Vagina (tissue), 2 donors: ENCODE results near the gene GRIK3. TPM values are rescaled to one million over a fixed set of nuclear protein-coding genes. Genes with fewer than 3 reads are reported as not detected.

Experiments used
- DNase-seq, 2 donors: peaks; one replicate each; pipeline ENCODE4 v3.0.0-alpha.2; 2017; ENCODE audit errors: extremely low spot score in 2 of 2
- H3K27ac ChIP-seq: fragments of 200-600 bp; sonication (generic); one replicate; pipeline ENCODE4 v1.5.1; 2019
- H3K27me3 ChIP-seq: fragments of 200-600 bp; sonication (generic); one replicate; pipeline ENCODE4 v1.5.1; 2019
- H3K36me3 ChIP-seq, 2 donors: fragments of 200-600 bp; sonication (generic); one replicate each; pipeline ENCODE4 v1.5.1; 2017 to 2019
- H3K4me1 ChIP-seq: fragments of 200-600 bp; sonication (generic); one replicate; pipeline ENCODE4 v1.5.1; 2019
- H3K4me3 ChIP-seq, 2 donors: fragments of 200-600 bp; sonication (generic); 1 replicate in 1 of 2; 2 replicates in 1 of 2; pipeline ENCODE4 v1.5.1; 2016 to 2019
- H3K9me3 ChIP-seq: fragments of 200-600 bp; sonication (generic); one replicate; pipeline ENCODE4 v1.5.1; 2019
- POLR2A ChIP-seq, 2 donors: fragments of 450-650 bp; IDR thresholded peaks; one replicate each; pipeline ENCODE4 v1.6.1; 2017; ENCODE audit warnings: antibody characterized with exemption in 2 of 2, mild to moderate bottlenecking in 2 of 2, moderate library complexity in 2 of 2
- POLR2AphosphoS5 ChIP-seq, 2 donors: sonication (generic); formaldehyde crosslinking; IDR thresholded peaks; one replicate each; pipeline ENCODE4 v1.9.0; 2017; ENCODE audit warnings: antibody characterized with exemption in 2 of 2, mild to moderate bottlenecking in 2 of 2, low read depth in 1 of 2; ENCODE audit not compliant: insufficient read depth in 1 of 2
- intact Hi-C: fragments of 100-400 bp; cut with DNase I; formaldehyde crosslinking; loops from one replicate; pipeline ENCODE4 v1.15.1; 2023
- total RNA-seq: library from RNA; depleted of rRNA; stranded (reverse); fragments of >200 nt; gene quantifications from one replicate; pipeline ENCODE4 v1.2.3, GENCODE V29; 2016
- TF ChIP-seq, protein P1 (sequence below), 3 experiments: fragments of 450-650 bp in 2 of 3; fragments of 200-600 bp in 1 of 3; sonication (generic) in 1 of 3; IDR thresholded peaks; one replicate each; pipeline ENCODE4 v1.5.1; 2017 to 2019; ENCODE audit warnings: antibody characterized with exemption in 3 of 3, mild to moderate bottlenecking in 2 of 3, moderate library complexity in 2 of 3

Gene GRIK3
- total RNA-seq, 1 donor from 2014 or later = 0.74 TPM

DNA sequence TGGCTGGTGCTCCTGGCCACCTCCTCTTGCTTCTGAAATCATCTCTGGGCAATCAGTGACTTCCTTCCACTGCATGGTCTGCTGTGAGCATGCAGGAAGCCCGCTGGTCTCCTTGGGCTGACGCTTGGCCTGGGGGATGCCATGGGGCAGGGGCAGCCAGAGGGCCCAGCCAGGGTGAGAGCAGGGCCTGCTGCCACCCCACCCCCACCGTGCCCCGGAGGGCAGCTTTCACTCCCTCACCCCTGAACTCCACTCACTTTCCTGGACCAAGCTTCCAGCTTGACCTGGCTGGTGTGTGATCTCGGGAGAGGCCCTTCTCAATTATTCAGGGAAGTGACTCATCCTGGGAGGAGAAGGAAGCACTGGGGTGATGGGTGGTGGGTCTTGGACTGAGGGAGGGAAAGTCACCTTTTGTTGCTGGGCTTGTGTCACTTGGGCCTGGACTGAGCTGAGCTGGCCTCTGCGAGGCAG is 281.4 kb downstream of the GRIK3 start:
- Histone ChIP-seq H3K4me3 (no peak overlapping the region), H3K27ac (no peak overlapping the region), H3K36me3 (no peaks in the 10 kb centered on the region), H3K27me3 (no peaks in the 10 kb centered on the region), H3K4me1 (no peaks in the 10 kb centered on the region), H3K9me3 (no peaks in the 10 kb centered on the region)
- no peak for DNase-seq
- TF ChIP-seq POLR2AphosphoS5 (IDR thresholded peaks at IDR 0.05; ENCODE audit: insufficient read depth in 1 of 2, low read depth in 1 of 2) (no peak), POLR2A (IDR thresholded peaks at IDR 0.05) (no peak)
- TF ChIP-seq, protein P1, sequence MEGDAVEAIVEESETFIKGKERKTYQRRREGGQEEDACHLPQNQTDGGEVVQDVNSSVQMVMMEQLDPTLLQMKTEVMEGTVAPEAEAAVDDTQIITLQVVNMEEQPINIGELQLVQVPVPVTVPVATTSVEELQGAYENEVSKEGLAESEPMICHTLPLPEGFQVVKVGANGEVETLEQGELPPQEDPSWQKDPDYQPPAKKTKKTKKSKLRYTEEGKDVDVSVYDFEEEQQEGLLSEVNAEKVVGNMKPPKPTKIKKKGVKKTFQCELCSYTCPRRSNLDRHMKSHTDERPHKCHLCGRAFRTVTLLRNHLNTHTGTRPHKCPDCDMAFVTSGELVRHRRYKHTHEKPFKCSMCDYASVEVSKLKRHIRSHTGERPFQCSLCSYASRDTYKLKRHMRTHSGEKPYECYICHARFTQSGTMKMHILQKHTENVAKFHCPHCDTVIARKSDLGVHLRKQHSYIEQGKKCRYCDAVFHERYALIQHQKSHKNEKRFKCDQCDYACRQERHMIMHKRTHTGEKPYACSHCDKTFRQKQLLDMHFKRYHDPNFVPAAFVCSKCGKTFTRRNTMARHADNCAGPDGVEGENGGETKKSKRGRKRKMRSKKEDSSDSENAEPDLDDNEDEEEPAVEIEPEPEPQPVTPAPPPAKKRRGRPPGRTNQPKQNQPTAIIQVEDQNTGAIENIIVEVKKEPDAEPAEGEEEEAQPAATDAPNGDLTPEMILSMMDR (IDR thresholded peaks at IDR 0.05) = no peak
- intact Hi-C loops = no loop called here

DNA sequence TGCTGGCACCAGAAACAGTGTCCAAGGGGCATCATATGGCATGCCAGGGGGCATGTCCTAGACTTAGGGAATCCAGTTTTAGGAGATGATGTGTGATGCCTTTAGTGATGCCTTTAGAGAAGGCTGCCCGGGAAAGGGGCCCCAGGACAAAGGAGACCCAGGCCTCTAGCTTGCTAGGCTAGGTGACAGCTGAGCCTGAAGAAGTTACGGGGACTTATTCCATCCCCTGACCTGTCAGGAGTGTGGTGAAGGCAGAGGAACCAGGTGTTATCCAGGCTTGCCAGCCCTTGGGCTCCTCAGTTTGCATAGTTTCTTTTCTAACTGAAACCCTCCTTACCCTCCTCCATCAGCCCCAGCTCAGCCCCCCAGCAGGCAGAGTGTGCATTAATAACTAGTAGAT is 281.9 kb downstream of the GRIK3 start:
- Histone ChIP-seq H3K27me3 (no peaks in the 10 kb centered on the region), H3K9me3 (no peaks in the 10 kb centered on the region), H3K36me3 (no peaks in the 10 kb centered on the region), H3K4me3 (no peak overlapping the region), H3K4me1 (no peaks in the 10 kb centered on the region), H3K27ac (no peak overlapping the region)
- intact Hi-C loops = no loop called here
- DNase-seq = no peak
- TF ChIP-seq, protein P1 (IDR thresholded peaks at IDR 0.05) = no peak
- no peak for TF ChIP-seq POLR2A (IDR thresholded peaks at IDR 0.05)
- no peak for TF ChIP-seq POLR2AphosphoS5 (IDR thresholded peaks at IDR 0.05; ENCODE audit: insufficient read depth in 1 of 2, low read depth in 1 of 2)

DNA sequence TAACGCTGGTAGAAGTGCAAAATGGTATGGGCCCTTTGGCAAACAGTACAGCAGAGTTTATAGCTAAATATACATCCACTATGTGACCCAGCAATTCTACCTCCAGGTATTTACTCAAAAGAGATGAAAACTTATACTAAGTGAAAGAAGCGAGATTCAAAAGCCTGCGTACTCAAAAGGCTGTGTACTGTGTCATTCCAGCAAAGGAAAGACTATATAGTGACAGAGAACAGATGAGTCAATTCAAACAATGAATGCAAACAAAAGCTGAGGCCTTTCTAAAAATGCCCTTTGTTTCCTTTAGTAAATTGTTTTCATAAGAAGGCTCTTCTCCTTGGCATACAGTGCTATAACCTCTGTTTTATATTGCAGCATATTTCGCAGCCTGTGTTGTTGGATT is 282.8 kb downstream of the GRIK3 start:
- no peaks in the 10 kb centered on the region for H3K9me3 ChIP-seq

DNA sequence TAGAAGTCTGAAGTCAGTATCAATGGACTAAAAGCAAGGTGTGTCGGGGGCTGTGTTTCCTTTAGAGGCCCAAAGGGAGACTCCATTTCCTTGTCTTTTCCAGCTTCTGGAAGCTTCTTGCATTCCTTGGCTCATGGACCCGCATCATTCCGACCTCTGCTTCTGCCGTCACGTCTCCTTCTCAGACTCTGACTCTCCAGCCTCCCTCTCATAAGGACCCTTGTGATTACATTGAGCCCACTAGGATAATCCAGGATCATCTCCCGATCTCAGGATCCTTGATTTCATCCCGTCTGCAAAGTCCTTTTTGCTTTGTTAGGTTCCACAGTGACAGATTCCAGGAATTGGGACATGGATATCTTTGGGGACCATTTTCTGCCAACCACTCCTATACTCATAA is 285.8 kb downstream of the GRIK3 start:
- no peak for DNase-seq
- intact Hi-C loops = no loop called here
- TF ChIP-seq POLR2A (IDR thresholded peaks at IDR 0.05) = no peak
- TF ChIP-seq POLR2AphosphoS5 (IDR thresholded peaks at IDR 0.05; ENCODE audit: insufficient read depth in 1 of 2, low read depth in 1 of 2) = no peak
- TF ChIP-seq, protein P1 (IDR thresholded peaks at IDR 0.05) = no peak
- Histone ChIP-seq H3K9me3 (no peaks in the 10 kb centered on the region), H3K27me3 (no peaks in the 10 kb centered on the region), H3K4me3 (no peak overlapping the region), H3K36me3 (no peaks in the 10 kb centered on the region), H3K4me1 (no peaks in the 10 kb centered on the region), H3K27ac (no peak overlapping the region)

More for the DNA sequence above, 282.8 kb downstream of the GRIK3 start:
- Histone ChIP-seq H3K27me3 (no peaks in the 10 kb centered on the region), H3K27ac (no peak overlapping the region), H3K36me3 (no peaks in the 10 kb centered on the region), H3K4me3 (no peak overlapping the region), H3K4me1 (no peaks in the 10 kb centered on the region)
- intact Hi-C loops = no loop called here
- no peak for TF ChIP-seq POLR2A (IDR thresholded peaks at IDR 0.05)
- no peak for DNase-seq
